C4-2B (cell line): Measurements from ENCODE around the gene GLYAT.

Source experiments
- H3K27ac ChIP-seq: fragments of 450-650 bp; 2 replicates; pipeline ENCODE4 v1.5.1; 2017
- CTCF ChIP-seq: fragments of 450-650 bp; conservative IDR thresholded peaks from 2 replicates; pipeline ENCODE4 v1.5.1; 2017; ENCODE audit warnings: mild to moderate bottlenecking
- ZFX ChIP-seq: fragments of 450-650 bp; IDR thresholded peaks from 2 replicates; pipeline ENCODE4 v1.6.1; 2017

The GLYAT gene

GRCh38 chr11:58772329-58773285 lies 40.9 kb upstream of the GLYAT start:
- TF ChIP-seq ZFX (no peak), CTCF (no peak)
- H3K27ac ChIP-seq, result no peak overlapping the region; the same call in 1 of the 2 replicates

- no peak overlapping the region for H3K27ac ChIP-seq
- TF ChIP-seq ZFX (no peak), CTCF (no peak)
These were observed 39.7 kb upstream of the GLYAT start for GRCh38 chr11:58771458-58771855.

GRCh38 chr11:58770627-58771457 lies 39.1 kb upstream of the GLYAT start:
- H3K27ac ChIP-seq, result no peak overlapping the region
- TF ChIP-seq ZFX, result no peak
- no peak for TF ChIP-seq CTCF

- H3K27ac ChIP-seq, result no peak overlapping the region
- TF ChIP-seq CTCF, result no peak
- TF ChIP-seq ZFX, result no peak
These were observed 38.4 kb upstream of the GLYAT start for GRCh38 chr11:58770166-58770565.

- no peak for TF ChIP-seq ZFX
- TF ChIP-seq CTCF, result no peak
- H3K27ac ChIP-seq, result no peak overlapping the region
These were observed 37.6 kb upstream of the GLYAT start for GRCh38 chr11:58769308-58769707.

- no peak for TF ChIP-seq ZFX
- TF ChIP-seq CTCF, result no peak
- no peak overlapping the region for H3K27ac ChIP-seq
These were observed 36.4 kb upstream of the GLYAT start for GRCh38 chr11:58768137-58768536.

GRCh38 chr11:58765078-58765477 lies 33.3 kb upstream of the GLYAT start:
- TF ChIP-seq ZFX (no peak), CTCF (no peak)

More at GRCh38 chr11:58765078-58765477, 33.3 kb upstream of the GLYAT start:
- no peak overlapping the region for H3K27ac ChIP-seq
